ENCODE results near the gene SCARB1.

Gene SCARB1

DNA sequence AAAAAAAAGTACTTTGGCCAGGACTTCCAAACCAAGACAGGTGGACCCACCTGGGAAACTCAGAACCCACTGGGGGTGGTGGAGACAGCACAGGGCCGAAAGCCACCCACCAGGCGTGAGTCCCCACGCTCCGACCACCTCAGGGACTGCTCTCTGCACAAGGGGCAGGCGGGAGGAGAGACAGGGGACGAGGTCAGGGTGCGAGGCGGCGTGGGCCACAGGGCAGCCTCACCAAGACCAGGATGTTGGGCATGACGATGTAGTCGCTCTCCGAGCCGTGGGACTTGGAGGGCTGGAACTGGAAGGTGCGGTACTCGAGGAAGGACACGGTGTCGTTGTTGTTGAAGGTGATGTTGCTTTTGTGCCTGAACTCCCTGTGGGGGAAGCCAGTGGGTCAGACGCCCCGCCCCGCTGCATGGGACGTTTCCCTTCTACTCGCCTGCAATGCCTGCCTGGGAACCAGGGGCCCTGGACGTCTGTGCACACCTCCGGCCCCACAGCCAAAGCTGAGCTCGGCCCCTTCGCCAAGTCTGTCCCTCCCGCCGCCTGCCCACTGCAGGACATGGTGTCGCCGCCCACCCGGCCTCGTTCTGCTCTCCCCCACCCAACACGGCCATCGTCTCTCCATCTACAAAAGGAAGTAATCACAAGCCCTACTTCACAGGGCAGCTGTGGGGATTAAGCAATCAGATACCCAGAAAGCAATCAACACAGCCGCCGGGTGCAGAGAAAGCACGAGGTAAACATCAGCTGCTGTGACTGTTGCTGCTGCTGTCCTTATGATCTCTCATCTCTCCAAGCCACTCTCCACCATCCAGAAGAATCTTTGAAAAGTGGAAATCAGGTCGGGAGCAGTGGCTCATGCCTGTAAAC lies 48.7 kb downstream of the SCARB1 start:
- H3K4me1 ChIP-seq (ENCODE audit: control insufficient read depth, insufficient read depth, low read length): no peaks in the 10 kb centered on the region
- H3K27me3 ChIP-seq (ENCODE audit: control insufficient read depth, insufficient read depth, low read length): no peaks in the 10 kb centered on the region
- no peak overlapping the region for H3K9ac ChIP-seq (ENCODE audit: low read depth, low read length)
- H3K9me3 ChIP-seq (ENCODE audit: control insufficient read depth, insufficient read depth, low read length): no peaks in the 10 kb centered on the region
- H3K4me3 ChIP-seq (ENCODE audit: low read depth, low read length): no peak overlapping the region
- no peak overlapping the region for H3K27ac ChIP-seq (ENCODE audit: low read depth, low read length)
- peaks cover 25% of the 10 kb centered on the region for H3K36me3 ChIP-seq (ENCODE audit: control insufficient read depth, insufficient read depth, low read length)

DNA sequence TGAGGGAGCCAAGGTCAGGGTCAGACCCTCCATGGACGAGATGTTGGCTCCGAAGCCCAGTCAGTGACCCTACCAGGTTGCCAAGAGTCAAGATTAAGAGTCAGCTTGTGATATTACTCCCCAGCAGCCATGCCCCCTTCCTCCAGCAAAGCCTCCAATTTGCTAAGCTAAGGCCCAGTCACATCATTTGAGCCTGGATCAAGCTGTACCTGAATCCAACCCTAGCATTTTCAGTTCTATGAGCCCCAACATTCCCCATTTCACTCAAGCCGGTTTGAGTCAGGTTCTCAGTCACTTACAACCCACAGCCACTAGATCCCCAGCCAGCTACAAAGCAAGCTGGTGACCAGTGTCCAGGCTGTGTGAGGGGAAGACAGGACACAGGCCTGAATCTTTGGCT lies 49.9 kb downstream of the SCARB1 start:
- Histone ChIP-seq H3K9me3 (ENCODE audit: control insufficient read depth, insufficient read depth, low read length) (no peaks in the 10 kb centered on the region), H3K9ac (ENCODE audit: low read depth, low read length) (no peak overlapping the region), H3K27ac (ENCODE audit: low read depth, low read length) (no peak overlapping the region), H3K4me1 (ENCODE audit: control insufficient read depth, insufficient read depth, low read length) (no peaks in the 10 kb centered on the region), H3K27me3 (ENCODE audit: control insufficient read depth, insufficient read depth, low read length) (no peaks in the 10 kb centered on the region), H3K36me3 (ENCODE audit: control insufficient read depth, insufficient read depth, low read length) (peaks cover 27% of the 10 kb centered on the region), H3K4me3 (ENCODE audit: low read depth, low read length) (no peak overlapping the region)

DNA sequence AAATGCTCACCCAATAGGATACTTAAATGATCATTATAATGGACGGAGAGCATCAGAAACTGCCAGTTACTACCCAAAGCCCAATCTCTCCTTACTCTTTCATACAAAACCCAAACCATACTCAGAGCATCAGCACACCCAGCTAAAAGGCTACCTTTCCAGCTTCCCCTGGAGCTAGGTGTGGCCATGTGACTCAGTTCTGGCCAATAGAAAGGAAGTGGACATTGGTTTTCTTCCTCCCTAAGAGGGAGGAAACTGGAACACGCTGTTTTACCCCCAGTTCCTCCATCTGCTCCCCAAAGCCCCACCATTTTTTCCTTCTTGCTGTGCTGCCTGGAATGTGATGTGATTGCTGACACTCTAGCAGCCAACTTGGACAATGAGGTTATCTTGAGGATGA lies 50.7 kb downstream of the SCARB1 start:
- Histone ChIP-seq H3K9me3 (ENCODE audit: control insufficient read depth, insufficient read depth, low read length) (no peaks in the 10 kb centered on the region), H3K36me3 (ENCODE audit: control insufficient read depth, insufficient read depth, low read length) (peaks cover 27% of the 10 kb centered on the region), H3K4me3 (ENCODE audit: low read depth, low read length) (no peak overlapping the region), H3K9ac (ENCODE audit: low read depth, low read length) (no peak overlapping the region), H3K27ac (ENCODE audit: low read depth, low read length) (no peak overlapping the region), H3K27me3 (ENCODE audit: control insufficient read depth, insufficient read depth, low read length) (no peaks in the 10 kb centered on the region), H3K4me1 (ENCODE audit: control insufficient read depth, insufficient read depth, low read length) (no peaks in the 10 kb centered on the region)

DNA sequence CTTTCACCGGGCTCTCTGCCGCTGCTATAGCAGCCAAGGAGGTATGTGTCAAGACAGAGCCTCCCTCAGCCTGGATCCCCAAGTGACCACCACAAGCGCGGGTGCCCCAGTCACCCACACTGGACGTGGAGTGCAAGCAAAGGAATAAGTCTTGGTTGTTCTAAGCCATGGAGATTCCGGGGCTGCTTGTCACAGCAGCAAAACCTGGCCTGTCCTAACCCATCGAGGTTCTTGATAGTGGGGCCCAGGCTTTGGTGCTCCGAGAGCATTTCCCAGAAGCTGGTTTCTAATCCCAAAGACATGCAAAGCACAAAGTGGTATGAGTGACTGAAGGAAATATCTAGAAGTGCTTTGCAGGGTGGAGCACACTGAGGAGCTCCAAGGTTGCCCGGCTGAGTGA lies 51.3 kb downstream of the SCARB1 start:
- Histone ChIP-seq H3K4me3 (ENCODE audit: low read depth, low read length) (no peak overlapping the region), H3K9me3 (ENCODE audit: control insufficient read depth, insufficient read depth, low read length) (no peaks in the 10 kb centered on the region), H3K4me1 (ENCODE audit: control insufficient read depth, insufficient read depth, low read length) (no peaks in the 10 kb centered on the region), H3K9ac (ENCODE audit: low read depth, low read length) (no peak overlapping the region), H3K27ac (ENCODE audit: low read depth, low read length) (no peak overlapping the region), H3K27me3 (ENCODE audit: control insufficient read depth, insufficient read depth, low read length) (no peaks in the 10 kb centered on the region), H3K36me3 (ENCODE audit: control insufficient read depth, insufficient read depth, low read length) (peaks cover 28% of the 10 kb centered on the region)

DNA sequence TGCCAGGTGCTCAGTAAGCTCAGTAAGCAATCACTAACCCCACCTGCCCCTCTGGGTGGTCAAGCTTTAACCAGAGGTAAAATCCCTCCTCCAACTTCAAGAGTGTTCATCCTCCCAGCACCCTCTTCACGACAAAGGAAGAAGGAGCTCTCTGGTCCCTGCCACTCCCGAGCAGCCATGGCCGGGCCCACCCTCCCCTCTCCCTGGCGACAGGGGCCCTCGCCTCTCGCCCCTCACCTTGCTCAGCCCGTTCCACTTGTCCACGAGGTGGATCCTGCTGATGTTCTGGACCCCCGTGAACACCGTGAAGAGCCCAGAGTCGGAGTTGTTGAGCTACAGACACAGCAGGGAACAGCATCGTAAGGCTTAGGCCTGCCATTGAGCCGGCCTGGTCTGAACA lies 52.0 kb downstream of the SCARB1 start:
- Histone ChIP-seq H3K9ac (ENCODE audit: low read depth, low read length) (no peak overlapping the region), H3K27ac (ENCODE audit: low read depth, low read length) (no peak overlapping the region), H3K27me3 (ENCODE audit: control insufficient read depth, insufficient read depth, low read length) (no peaks in the 10 kb centered on the region), H3K4me1 (ENCODE audit: control insufficient read depth, insufficient read depth, low read length) (no peaks in the 10 kb centered on the region), H3K36me3 (ENCODE audit: control insufficient read depth, insufficient read depth, low read length) (peaks cover 31% of the 10 kb centered on the region), H3K4me3 (ENCODE audit: low read depth, low read length) (no peak overlapping the region), H3K9me3 (ENCODE audit: control insufficient read depth, insufficient read depth, low read length) (no peaks in the 10 kb centered on the region)

DNA sequence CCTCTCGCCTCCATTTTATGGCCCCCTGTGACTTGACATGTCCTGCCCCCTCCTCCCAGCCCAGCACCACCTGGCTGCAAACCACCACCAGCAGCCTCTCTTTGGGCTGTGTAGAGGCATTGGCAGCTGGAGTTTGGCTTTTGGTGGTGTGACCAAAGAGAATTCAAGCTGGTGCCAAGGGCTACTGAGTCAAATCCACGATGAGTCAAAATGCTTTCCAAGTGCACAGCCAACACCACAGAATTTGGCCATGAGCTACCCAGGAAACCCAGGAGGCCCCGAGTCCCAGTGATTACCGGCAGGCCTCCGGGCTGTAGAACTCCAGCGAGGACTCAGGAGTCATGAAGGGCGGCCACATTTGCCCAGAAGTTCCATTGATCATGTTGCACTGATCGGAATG lies 53.8 kb downstream of the SCARB1 start:
- no peaks in the 10 kb centered on the region for H3K4me1 ChIP-seq (ENCODE audit: control insufficient read depth, insufficient read depth, low read length)
- no peak overlapping the region for H3K4me3 ChIP-seq (ENCODE audit: low read depth, low read length)
- no peaks in the 10 kb centered on the region for H3K9me3 ChIP-seq (ENCODE audit: control insufficient read depth, insufficient read depth, low read length)
- no peaks in the 10 kb centered on the region for H3K27me3 ChIP-seq (ENCODE audit: control insufficient read depth, insufficient read depth, low read length)
- peaks cover 33% of the 10 kb centered on the region for H3K36me3 ChIP-seq (ENCODE audit: control insufficient read depth, insufficient read depth, low read length)
- H3K9ac ChIP-seq (ENCODE audit: low read depth, low read length): no peak overlapping the region
- no peak overlapping the region for H3K27ac ChIP-seq (ENCODE audit: low read depth, low read length)

DNA sequence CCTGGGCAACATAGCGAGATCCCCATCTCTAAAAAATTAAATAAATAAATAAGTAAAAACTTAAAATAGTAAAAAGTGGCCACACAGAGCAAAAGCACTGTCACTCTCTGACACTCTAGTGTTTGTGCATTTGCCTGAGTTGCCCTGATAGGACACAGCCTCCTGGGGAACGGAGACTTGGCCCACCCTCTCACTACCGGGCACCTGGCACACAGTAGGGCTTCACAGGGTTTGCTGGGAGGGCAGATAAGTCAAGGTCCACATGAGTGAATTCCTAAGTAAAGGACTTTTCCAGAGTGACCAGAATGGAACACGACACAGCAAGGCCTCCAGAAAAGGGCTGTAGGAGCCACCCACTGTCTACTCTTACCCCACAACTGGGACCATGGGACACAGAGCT lies 54.3 kb downstream of the SCARB1 start:
- no peak overlapping the region for H3K4me3 ChIP-seq (ENCODE audit: low read depth, low read length)
- no peak overlapping the region for H3K27ac ChIP-seq (ENCODE audit: low read depth, low read length)
- peaks cover 30% of the 10 kb centered on the region for H3K36me3 ChIP-seq (ENCODE audit: control insufficient read depth, insufficient read depth, low read length)
- H3K27me3 ChIP-seq (ENCODE audit: control insufficient read depth, insufficient read depth, low read length): no peaks in the 10 kb centered on the region
- no peaks in the 10 kb centered on the region for H3K9me3 ChIP-seq (ENCODE audit: control insufficient read depth, insufficient read depth, low read length)
- H3K4me1 ChIP-seq (ENCODE audit: control insufficient read depth, insufficient read depth, low read length): no peaks in the 10 kb centered on the region
- H3K9ac ChIP-seq (ENCODE audit: low read depth, low read length): no peak overlapping the region

DNA sequence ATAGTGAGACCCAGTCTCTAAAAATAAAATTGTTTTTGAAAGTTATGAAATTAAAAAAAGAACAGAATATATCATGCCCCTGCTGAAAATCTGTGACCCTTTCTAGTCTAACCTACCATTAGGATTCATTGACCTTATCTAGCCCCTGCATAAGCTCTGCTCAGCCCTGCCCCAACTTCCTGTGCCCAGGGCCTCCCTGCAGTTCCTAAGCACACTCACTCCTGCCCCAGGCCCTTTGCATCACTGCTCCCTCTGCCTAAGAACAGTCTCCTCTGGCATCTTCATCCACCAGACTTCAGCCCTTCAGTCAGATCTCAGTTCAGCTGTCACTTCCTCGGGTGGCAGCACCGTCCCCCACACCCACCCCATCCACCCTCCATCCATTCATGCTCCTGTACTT lies 55.4 kb downstream of the SCARB1 start:
- Histone ChIP-seq H3K36me3 (ENCODE audit: control insufficient read depth, insufficient read depth, low read length) (peaks cover 25% of the 10 kb centered on the region), H3K4me3 (ENCODE audit: low read depth, low read length) (no peak overlapping the region), H3K27ac (ENCODE audit: low read depth, low read length) (no peak overlapping the region), H3K4me1 (ENCODE audit: control insufficient read depth, insufficient read depth, low read length) (no peaks in the 10 kb centered on the region), H3K9me3 (ENCODE audit: control insufficient read depth, insufficient read depth, low read length) (no peaks in the 10 kb centered on the region), H3K27me3 (ENCODE audit: control insufficient read depth, insufficient read depth, low read length) (no peaks in the 10 kb centered on the region), H3K9ac (ENCODE audit: low read depth, low read length) (no peak overlapping the region)

DNA sequence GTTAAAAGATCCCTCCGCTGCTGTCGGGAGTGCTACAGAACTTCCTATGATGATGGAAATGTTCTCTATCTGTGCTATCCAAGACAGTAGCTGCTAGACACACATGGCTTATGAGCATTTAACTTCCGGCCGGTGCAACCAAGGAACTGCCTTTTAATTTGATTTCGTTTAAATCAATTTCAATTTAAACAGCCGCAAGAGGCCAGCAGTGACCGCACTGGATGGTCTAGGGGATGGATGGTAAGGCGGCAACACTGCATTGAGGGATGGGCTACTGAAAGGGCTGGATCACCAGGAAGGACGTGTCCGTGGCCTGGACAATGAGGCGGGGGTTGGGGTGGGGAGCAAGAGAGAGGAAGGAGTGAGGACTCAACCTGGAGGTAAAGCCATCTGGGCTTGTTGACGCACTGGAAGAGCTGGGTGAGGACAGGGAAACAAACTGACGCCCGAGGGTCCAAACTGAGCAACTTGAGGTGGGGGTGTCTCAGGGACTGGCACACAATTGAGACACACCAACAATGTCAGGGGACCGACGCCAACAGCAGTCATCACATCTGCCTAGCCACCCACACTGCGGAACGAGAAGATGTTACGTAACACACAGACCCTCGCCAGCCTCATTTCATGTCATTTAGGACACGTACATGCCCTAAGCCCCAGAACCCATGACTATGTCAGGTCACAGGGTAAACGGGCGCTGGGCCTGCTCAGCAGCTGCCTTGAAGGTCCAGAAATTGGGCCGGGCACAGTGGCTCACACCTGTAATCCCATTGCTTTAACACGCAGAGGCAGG lies 57.6 kb downstream of the SCARB1 start:
- no peaks in the 10 kb centered on the region for H3K4me1 ChIP-seq (ENCODE audit: control insufficient read depth, insufficient read depth, low read length)

DNA sequence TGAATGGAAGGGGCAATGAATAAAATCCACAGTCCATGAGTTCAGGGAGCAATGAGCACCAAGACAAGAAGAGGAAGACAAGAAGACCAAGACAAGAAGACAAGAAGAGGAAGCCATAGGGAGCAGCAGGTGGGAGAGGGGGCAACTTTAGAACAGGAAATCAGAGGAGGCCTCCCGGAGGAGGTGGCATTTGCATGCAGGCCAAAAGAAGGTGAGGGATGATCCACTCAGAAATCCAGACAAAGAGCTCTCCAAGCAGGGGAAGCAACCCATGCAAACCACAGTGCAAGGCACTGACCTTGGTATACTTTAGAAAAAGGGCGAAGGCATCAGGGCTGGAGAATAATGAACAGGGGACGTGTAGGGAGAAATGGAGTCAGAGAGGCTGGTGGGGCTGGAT lies 58.6 kb downstream of the SCARB1 start:
- peaks cover 18% of the 10 kb centered on the region for H3K36me3 ChIP-seq (ENCODE audit: control insufficient read depth, insufficient read depth, low read length)
- no peak overlapping the region for H3K27ac ChIP-seq (ENCODE audit: low read depth, low read length)
- H3K9ac ChIP-seq (ENCODE audit: low read depth, low read length): no peak overlapping the region
- H3K4me3 ChIP-seq (ENCODE audit: low read depth, low read length): no peak overlapping the region
- no peaks in the 10 kb centered on the region for H3K4me1 ChIP-seq (ENCODE audit: control insufficient read depth, insufficient read depth, low read length)
- no peaks in the 10 kb centered on the region for H3K9me3 ChIP-seq (ENCODE audit: control insufficient read depth, insufficient read depth, low read length)
- no peaks in the 10 kb centered on the region for H3K27me3 ChIP-seq (ENCODE audit: control insufficient read depth, insufficient read depth, low read length)

More for the DNA sequence above, 57.6 kb downstream of the SCARB1 start:
- Histone ChIP-seq H3K27me3 (ENCODE audit: control insufficient read depth, insufficient read depth, low read length) (no peaks in the 10 kb centered on the region), H3K4me3 (ENCODE audit: low read depth, low read length) (no peak overlapping the region), H3K9ac (ENCODE audit: low read depth, low read length) (no peak overlapping the region), H3K9me3 (ENCODE audit: control insufficient read depth, insufficient read depth, low read length) (no peaks in the 10 kb centered on the region), H3K27ac (ENCODE audit: low read depth, low read length) (no peak overlapping the region), H3K36me3 (ENCODE audit: control insufficient read depth, insufficient read depth, low read length) (peaks cover 20% of the 10 kb centered on the region)

DNA sequence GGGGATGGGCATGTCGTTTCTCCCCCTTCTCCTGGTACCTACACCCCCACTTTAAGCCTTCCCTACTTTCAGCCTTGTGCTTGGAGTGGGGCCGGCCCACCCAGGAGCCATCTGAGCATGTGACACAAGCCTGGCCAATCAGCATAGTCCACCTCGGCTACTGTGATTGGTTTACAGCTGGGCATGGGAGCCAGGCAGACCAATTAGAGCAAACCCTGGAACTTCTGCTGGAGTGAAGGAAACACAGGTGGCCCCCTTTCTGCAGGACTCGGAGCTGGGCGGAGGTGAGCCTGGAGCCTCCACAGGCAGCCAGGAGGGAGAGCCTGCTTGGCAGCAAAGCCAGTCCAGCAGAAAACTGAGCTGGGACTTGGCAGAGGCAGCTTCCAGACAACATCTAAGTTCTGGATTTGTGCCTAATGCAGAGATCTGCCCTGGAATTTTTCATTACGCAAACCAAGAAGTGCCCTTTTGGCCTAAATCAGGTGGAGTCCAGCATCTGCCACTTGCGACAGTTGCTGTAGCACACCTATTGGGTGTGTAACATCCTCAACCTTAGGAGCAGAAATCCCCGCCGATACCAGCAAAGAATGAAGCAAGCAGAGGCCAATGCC lies 59.5 kb downstream of the SCARB1 start:
- Histone ChIP-seq H3K9ac (ENCODE audit: low read depth, low read length) (no peak overlapping the region), H3K4me1 (ENCODE audit: control insufficient read depth, insufficient read depth, low read length) (no peaks in the 10 kb centered on the region), H3K9me3 (ENCODE audit: control insufficient read depth, insufficient read depth, low read length) (no peaks in the 10 kb centered on the region), H3K27ac (ENCODE audit: low read depth, low read length) (no peak overlapping the region), H3K36me3 (ENCODE audit: control insufficient read depth, insufficient read depth, low read length) (peaks cover 22% of the 10 kb centered on the region), H3K27me3 (ENCODE audit: control insufficient read depth, insufficient read depth, low read length) (no peaks in the 10 kb centered on the region), H3K4me3 (ENCODE audit: low read depth, low read length) (no peak overlapping the region)
